HG03060 (cell line): Measurements from ENCODE around the gene TCP11.

Source experiments
- ATAC-seq: cut with Tn5 transposase; IDR thresholded peaks from one replicate; pipeline ENCODE4 v1.9.1; 2021; ENCODE audit warnings: low read depth, moderate number of reproducible peaks; ENCODE audit not compliant: unreplicated experiment

The TCP11 gene

GRCh38 chr6:35141007-35141655, at the start of gene TCP11:
TSS of gene TCP11 (minus strand) at chr6:35141339. CDS start at chr6:35140870, 469 bp downstream.
- ATAC-seq: no peak

- no peak for ATAC-seq
These were observed 49.2 kb upstream of the TCP11 start for GRCh38 chr6:35190306-35190705.

- ATAC-seq: no peak
These were observed 47.7 kb upstream of the TCP11 start for GRCh38 chr6:35188886-35189285.

DNA sequence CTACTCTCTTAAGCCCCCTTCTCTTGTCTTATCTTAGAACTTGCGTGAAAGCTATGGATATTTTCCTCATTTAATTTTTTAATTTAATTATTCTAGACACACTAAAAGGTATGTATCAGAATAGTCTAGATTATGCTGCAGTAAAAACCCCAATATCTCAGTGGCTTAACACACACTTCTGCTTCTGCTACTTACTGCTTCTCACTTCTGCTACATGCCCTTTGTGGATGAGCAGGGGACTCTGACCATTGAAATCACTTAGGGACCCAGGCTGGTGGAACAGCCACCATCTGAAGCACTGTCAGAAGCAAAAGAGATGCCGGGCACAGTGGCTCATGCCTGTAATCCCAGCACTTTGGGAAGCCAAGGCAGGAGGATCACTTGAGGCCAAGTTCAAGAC, 45.4 kb upstream of the TCP11 start:
- no peak for ATAC-seq

DNA sequence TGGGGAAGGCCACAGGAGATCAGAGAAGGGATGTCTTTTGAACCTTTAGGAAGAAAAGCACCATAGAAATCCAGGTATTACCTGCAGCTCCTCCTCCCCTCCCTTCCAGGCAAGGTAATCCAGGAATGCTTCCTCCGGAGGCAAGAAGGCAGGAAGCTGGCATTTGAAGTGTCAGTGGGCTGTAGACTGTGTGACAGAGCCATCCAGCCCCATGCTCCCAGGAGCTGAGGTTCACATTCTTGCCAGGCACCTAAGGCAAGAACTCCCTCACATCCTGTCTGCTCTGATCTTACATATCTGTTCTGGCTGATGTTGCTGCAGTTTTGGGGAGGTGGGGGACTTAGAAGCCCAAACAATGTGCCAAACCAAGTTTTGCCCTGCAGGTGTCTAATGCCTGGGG, 44.8 kb upstream of the TCP11 start:
- ATAC-seq: no peak

GRCh38 chr6:35185302-35185681, 44.2 kb upstream of the TCP11 start:
- no peak for ATAC-seq

DNA sequence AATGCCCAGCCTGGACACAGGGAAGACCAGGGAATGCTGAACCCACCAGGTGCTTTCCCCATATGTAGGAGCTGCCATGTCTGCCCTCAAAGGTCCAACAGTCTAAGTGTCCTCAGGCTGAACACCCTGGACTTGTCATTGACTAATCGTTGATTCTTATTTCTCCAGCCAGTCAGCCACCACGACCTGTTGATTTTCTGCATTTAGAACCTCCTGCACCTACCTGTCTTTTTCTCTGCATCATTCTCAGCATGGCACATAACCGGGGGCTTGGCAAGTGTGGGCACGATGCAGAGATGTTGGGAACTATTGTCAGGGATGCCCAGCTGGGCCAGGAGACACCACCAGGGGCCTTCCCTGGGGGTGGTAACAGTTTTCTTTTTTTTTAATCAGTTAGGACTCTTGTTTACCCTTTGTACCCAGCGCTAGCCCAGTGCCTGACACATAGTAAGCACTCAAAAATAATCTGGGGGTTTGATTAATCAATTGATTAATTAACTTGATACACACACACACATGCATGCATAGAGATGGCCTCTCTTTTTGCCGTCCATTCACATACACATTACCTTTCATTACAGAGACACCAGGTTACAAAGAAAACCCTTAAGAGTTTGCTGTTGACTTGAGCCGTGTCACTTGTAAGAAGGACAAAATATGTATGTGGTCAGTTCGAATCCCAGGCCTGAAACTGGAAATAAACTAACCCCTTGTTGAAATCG, 43.6 kb upstream of the TCP11 start:
- no peak for ATAC-seq

GRCh38 chr6:35183935-35184334, 42.8 kb upstream of the TCP11 start:
- no peak for ATAC-seq

DNA sequence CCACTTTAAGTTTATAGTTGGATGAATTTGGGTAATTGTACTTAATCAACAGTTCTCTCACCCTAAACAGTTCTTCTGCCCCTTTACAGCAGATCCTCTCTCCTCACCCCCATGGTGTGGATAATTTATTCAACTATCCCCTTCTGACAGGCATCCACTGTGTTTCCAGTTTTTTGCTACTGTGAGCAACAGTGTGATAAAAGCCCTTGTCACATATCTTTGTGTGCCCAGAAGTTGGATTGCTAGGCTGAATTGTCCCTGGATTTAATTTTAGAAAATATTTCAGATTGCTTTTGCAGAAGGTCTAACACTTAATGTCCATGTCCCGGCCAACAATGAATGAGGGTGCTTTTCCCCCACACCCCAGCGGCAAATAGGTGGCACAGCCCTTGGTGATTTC, 42.1 kb upstream of the TCP11 start:
- no peak for ATAC-seq

- no peak for ATAC-seq
These were observed 40.9 kb upstream of the TCP11 start for GRCh38 chr6:35181933-35182612.

DNA sequence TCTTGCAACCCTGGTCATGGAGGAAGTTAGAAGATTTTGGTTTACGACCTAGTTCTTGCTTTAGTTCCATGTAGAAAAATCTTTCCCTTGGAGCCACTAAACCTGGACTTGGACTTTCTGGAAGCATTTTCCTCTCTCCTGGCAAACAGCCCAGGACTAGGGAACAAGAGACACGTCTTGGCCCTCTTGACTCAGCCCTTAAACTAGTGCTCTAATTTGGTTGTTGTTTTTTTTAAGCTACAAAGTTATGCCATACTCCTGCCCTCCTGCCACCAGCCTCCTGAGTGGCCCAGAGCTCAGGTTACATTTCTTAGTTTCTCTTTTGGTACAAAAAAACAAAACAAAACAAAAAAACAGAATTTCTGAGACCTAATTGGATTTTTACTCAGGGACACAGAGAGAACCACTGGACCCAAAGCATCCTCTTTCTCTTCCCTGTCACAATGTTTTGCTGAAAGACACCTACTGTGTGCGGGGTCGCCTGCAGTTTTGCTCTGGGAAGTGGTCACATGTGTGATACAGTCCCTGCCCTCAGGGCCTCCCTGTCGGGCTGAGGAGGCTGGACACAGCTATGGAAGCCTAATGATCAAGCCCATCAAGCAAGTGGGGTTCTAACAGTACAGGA, 40.3 kb upstream of the TCP11 start:
- no peak for ATAC-seq

DNA sequence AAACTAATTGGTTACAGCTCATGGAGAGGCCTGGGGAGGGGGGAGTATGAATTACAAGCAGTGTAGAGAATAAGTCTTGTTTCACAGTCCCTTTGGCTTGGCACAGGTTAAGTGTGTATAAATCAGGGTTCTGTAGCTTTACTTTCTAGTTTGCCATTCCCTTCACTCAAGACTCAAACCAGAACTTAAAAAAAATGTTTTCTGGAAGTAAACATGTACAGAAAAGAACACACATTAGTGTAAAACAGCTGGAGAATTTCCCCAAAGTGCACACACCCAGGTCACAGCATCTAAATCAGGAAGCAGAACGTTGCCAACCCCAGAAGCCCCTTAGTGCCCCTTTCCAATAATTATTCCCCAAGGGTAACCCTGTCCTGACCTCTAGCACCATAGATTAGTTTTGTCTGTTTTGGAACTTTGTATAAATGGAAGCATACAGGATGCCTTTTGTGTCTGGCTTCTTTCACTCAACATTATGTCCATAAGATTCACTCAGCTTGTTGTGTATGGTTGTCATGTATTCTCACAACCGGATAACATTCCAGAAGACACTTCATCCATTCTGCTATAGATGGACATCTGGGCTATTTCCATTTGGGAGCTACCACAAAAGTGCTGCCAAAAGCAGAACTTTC, 38.9 kb upstream of the TCP11 start:
- no peak for ATAC-seq

- no peak for ATAC-seq
These were observed 38.0 kb upstream of the TCP11 start for GRCh38 chr6:35178932-35179832.

DNA sequence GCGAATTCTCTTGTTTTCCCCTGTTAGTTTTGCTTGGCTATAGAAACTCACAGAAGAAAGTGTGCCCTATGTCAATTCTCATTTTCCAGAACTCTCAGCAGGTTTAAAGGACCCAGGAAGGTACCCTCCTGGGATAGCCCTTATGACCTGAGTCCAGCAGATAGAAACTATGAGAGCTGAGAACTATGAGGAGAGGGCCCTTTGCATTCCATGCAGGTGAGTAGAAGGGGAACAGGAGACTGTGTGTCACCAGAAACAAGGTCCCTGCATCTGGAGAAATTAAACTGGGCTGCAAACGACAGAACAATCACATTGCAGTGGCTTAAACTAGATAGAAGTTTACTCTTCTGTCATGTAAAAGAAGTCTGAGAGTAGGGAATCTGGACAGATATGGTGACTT, 36.9 kb upstream of the TCP11 start:
- ATAC-seq: no peak

DNA sequence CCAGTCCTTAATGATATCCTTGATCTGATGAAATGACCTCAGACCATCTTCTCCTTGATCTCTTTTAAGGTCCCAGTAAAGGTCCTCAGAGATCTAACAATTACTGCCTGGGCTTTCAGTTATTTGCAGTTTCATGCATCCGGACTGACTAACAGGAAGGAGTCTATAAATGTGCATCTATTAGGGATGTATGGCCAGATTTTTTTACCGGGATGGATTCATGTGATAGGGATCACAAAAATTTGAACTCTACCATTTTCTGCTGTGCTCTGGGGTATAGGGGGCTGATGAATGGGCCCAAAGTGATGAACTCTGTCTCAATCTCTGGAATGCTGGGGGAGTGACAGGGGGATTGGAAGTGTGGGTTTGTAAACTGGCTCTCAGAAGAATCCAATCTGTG, 36.5 kb upstream of the TCP11 start:
- no peak for ATAC-seq

GRCh38 chr6:35177157-35177556, 36.0 kb upstream of the TCP11 start:
- no peak for ATAC-seq

DNA sequence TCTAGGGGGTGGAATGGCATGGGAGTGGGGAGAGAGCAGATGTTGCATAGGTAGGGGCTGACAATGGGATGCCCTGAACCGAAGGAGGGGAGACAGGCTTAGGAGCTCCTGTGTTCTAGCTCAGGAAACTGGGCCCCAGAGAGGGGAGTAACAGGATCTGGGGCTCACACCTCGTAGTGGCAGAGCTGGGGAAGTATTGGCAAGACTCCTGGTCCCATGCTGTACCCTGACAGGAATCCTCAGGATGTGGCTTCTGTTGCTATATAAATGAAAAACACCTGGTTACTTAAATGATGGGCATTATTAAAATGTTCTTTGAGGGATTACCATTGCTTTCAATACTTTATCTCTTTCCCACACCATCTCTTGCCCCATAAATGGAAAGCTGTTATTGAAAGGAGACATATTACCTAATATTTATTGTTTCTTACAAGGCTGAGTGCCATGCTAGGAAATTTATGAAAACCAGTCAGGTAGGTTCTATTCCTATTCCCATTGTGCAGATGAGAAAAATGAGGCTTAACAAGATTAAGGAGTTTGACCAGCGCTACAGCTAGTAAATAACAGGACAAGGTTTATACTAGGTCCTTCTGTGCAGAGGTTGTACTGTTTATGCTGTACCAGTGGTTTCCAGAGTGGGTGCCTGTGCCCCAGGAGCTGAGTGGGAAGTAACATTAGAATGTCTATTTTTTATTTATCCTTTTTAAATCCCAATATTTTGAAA, 35.3 kb upstream of the TCP11 start:
- no peak for ATAC-seq

DNA sequence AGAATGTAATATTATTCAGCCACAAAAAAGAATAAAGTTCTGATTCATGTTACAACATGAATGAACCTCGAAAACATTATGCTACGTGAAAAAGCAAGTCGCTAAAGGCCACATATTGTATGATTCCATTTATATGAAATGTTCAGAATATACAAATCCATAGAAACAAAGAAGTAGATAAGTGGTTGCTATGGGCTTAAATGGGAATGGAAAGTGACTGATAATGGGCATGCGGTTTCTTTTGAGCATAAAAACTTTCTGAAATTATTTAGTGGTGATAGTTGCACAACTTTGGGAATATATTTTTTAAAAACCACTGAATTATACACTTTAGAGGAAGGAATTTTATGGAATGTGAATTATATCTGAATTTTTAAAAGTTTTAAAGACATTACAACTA, 33.4 kb upstream of the TCP11 start:
- ATAC-seq: no peak

- no peak for ATAC-seq
These were observed 32.9 kb upstream of the TCP11 start for GRCh38 chr6:35174088-35174434.
